Mucosa of descending colon (tissue), 3 donors: ENCODE results near the gene ADISSP. TPM values are rescaled to one million over a fixed set of nuclear protein-coding genes. Genes with fewer than 3 reads are reported as not detected.

Experiments
- ATAC-seq: fragments of 200-7000 bp; cut with Tn5 transposase; one replicate; pipeline ENCODE4 v1.9.1; 2020; ENCODE audit warnings: mild to moderate bottlenecking, moderate library complexity
- DNase-seq, 3 donors: peaks; one replicate each; pipeline ENCODE4 v3.0.0-alpha.2; 2020
- H3K36me3 ChIP-seq: fragments of 200-600 bp; one replicate; pipeline ENCODE4 v1.8.0; 2021; ENCODE audit warnings: low read depth, mild to moderate bottlenecking
- H3K4me1 ChIP-seq: fragments of 200-600 bp; one replicate; pipeline ENCODE4 v1.8.0; 2021; ENCODE audit warnings: low read depth, mild to moderate bottlenecking
- H3K4me3 ChIP-seq: fragments of 200-600 bp; one replicate; pipeline ENCODE4 v1.8.0; 2021; ENCODE audit warnings: mild to moderate bottlenecking
- H3K9me3 ChIP-seq: fragments of 200-600 bp; one replicate; pipeline ENCODE4 v1.8.0; 2021; ENCODE audit warnings: mild to moderate bottlenecking
- intact Hi-C, 2 donors: fragments of 100-400 bp; cut with DNase I in 1 of 2; cut with micrococcal nuclease in 1 of 2; formaldehyde crosslinking; loops; one replicate each; pipeline versions ENCODE4 v1.11.0 to v1.11.1; 2022; cut with DNase I, micrococcal nuclease
- total RNA-seq, 3 donors: library from RNA; stranded (reverse); fragmentation: NEBNext Ultra II Directional in 2 of 3; extraction: Animal tissue kit (Norgen Biotek cat#: 25700) in 2 of 3; gene quantifications; one replicate each; pipeline versions ENCODE4 v1.2.1 to v1.2.4, GENCODE V29; 2021 to 2023
- TF ChIP-seq, protein P1 (sequence below): fragments of 200-600 bp; IDR thresholded peaks from one replicate; pipeline ENCODE4 v1.8.0; 2022; ENCODE audit warnings: antibody characterized with exemption, mild to moderate bottlenecking
- donor health status: DM: no; HTN: no; CAD: no; lungs with moderate emphysema.
- donor health status: DM: no; HTN: no; CAD: no.
- donor health status: DM: no; HTN: yes; CAD: no.

Gene ADISSP
- total RNA-seq, 3 donors from 2014 or later = 14.5 to 69.6 (median 26.5) TPM

DNA sequence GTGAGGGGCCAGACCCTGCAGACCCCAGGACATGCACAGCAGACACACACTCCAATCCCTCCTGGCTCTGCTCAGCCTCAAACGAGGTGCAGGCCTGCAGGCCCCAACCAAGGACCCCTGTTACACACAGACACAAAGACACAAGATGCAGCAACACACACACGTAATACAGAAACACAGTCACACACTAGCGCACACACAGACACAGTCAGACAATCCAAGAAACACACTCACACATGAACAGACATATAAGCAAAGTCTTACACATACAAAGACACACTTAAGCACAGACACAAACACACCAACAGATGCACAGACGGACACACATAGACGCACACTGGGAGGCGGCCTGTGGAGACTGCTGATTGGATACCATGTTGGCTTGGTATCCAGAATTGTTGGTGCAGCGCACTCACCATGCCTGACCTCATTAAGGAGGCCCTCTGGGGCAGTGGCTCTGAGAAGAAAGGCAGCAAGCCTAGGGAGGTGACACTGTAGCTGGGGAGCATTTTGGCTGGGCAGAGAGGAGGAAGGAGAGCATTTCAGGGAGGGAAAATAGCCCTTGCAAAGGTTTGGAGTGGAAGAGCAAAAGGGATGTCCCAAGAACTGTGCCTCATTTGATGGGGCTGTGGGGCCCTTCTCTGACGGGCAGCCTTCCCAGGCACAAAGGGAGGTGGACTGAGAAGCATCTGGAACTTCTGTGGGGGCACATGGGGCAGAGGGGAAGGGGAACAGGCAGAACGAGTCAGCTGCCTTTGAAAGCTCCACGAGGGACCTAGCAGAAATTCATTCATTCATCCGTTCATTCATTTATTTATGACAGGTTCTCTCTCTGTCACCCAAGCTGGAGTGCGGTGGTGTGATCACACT lies 36.5 kb downstream of the ADISSP start:
- no peaks in the 10 kb centered on the region for H3K9me3 ChIP-seq
- peaks cover 7% of the 10 kb centered on the region for H3K4me1 ChIP-seq
- intact Hi-C loops = no loop called here
- ATAC-seq (no peak), DNase-seq (peak in 1 of 3 donors; percentile 7)
- H3K36me3 ChIP-seq = no peaks in the 10 kb centered on the region
- TF ChIP-seq, protein P1, sequence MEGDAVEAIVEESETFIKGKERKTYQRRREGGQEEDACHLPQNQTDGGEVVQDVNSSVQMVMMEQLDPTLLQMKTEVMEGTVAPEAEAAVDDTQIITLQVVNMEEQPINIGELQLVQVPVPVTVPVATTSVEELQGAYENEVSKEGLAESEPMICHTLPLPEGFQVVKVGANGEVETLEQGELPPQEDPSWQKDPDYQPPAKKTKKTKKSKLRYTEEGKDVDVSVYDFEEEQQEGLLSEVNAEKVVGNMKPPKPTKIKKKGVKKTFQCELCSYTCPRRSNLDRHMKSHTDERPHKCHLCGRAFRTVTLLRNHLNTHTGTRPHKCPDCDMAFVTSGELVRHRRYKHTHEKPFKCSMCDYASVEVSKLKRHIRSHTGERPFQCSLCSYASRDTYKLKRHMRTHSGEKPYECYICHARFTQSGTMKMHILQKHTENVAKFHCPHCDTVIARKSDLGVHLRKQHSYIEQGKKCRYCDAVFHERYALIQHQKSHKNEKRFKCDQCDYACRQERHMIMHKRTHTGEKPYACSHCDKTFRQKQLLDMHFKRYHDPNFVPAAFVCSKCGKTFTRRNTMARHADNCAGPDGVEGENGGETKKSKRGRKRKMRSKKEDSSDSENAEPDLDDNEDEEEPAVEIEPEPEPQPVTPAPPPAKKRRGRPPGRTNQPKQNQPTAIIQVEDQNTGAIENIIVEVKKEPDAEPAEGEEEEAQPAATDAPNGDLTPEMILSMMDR = no peak
- H3K4me3 ChIP-seq = no peak overlapping the region

DNA sequence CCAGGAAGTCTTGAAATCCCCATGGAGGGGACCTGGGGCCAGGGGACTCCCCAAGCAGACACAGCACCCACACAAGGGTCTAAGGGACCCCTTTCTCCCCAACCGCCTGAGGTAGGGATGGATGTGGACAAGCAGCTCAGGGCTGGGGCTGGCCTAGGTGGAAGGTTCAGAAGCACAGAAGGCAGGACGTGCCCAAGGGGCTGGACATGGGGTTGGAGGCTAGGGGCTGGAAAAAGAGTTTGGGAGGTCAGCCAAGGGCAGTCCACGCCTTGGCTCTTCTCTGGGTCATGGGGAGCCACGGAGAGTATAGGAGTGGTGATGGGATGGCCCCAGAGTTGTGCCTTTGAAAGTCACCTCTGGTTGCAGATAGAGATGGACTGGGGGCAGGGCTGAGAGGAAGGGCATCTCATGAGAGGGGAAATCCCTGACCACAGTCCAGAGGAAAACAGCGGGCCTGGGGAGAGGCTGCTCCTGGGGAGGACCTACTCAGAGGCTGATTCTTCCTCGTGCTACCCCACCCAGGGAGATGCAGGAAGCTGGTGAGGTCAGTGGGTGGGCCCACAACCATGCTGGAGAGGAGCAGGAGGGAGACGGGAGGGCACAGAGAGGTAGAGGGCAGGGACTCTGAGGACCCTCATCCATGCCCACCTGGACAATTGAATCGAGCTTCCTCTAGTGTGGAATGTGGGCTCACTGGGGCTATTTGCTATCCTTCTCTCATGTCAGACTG lies 37.6 kb downstream of the ADISSP start:
- H3K9me3 ChIP-seq = no peaks in the 10 kb centered on the region
- TF ChIP-seq, protein P1 = no peak
- DNase-seq = peak in 1 of 3 donors; percentile 15
- intact Hi-C loops = no loop called here
- peaks cover 7% of the 10 kb centered on the region for H3K4me1 ChIP-seq
- no peak for ATAC-seq
- H3K4me3 ChIP-seq = no peak overlapping the region
- H3K36me3 ChIP-seq = no peaks in the 10 kb centered on the region

DNA sequence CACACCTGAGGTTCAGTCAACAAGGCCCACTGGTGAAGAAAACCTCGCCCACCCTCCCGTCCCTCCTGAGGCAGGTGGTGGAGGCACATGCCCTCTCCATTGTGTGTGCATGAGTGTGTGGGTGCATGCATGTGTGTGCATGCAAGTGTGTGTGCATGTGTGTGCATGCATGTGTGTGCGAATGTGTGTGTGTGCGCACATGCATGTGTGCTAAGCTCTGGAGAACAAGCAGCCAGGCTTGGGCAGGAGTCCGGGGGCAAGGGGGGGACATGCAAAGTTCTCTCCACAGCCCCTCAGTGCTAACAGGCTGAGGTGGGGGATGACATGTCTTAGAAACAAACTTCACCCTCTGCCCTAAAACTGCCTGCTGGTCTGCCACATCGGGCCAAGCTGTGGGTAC lies 38.2 kb downstream of the ADISSP start:
- intact Hi-C loops = no loop called here
- Histone ChIP-seq H3K4me3 (no peak overlapping the region), H3K9me3 (no peaks in the 10 kb centered on the region), H3K36me3 (no peaks in the 10 kb centered on the region), H3K4me1 (peaks cover 5% of the 10 kb centered on the region)
- no peak for ATAC-seq
- DNase-seq = peak in 1 of 3 donors; percentile 19
- TF ChIP-seq, protein P1 = no peak

DNA sequence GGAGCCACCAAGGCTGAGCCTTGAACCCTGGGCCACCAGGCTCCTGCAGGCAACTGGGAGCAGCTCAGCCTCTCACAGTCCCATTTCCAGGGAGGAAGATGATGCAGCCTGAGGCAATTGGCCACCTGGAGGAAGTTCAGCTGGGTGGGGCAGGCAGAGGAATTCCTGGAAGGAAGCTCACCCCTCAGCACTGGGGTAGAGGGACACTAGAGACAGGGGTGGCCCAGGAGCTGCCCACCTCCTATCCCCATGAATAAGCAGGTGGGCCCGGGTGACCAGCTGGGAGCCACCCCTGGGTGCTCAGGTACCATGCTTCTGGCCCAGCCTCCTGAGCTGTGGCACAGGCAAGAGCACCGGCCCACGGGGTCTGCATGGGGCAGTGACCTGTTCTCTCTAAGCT lies 38.7 kb downstream of the ADISSP start:
- ATAC-seq (peak; percentile 40), DNase-seq (peak in 1 of 3 donors; percentile 9)
- Histone ChIP-seq H3K4me1 (peaks cover under 1% of the 10 kb centered on the region), H3K36me3 (no peaks in the 10 kb centered on the region), H3K9me3 (no peaks in the 10 kb centered on the region), H3K4me3 (no peak overlapping the region)
- TF ChIP-seq, protein P1 = no peak
- intact Hi-C loops = no loop called here

DNA sequence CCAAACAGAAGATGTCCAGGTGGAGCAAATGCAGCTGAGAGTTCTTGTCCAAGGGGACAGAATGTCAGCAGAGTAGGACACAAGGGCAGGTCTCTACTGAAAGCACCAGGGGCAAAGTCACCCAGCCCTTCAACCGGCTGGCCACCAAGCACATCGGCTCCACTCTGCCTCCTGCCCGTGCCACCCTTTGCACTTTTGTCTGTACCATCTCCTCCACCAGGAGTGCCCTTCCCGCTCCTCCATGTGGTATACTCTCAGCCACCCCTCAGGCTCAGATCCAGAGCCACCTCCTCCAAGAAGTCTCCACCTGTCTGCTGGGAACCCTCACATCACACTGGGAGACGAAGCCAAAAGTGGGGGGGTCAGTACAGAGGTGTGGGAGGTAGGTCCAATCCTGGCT lies 39.2 kb downstream of the ADISSP start:
- TF ChIP-seq, protein P1 = no peak
- DNase-seq = peak in 1 of 3 donors; percentile 21
- H3K4me1 ChIP-seq = no peaks in the 10 kb centered on the region
- intact Hi-C loops = no loop called here
- H3K36me3 ChIP-seq = no peaks in the 10 kb centered on the region
- no peaks in the 10 kb centered on the region for H3K9me3 ChIP-seq
- no peak overlapping the region for H3K4me3 ChIP-seq
- ATAC-seq = no peak
